Activated effector memory CD4-positive, alpha-beta T cell treated with Interleukin-2 at 50 U/mL for 16 hours (primary cell): ENCODE measurements around the gene TMEM271.
"Not testable (repeated sequence)": the region's sequence is repeated elsewhere in the genome, so short reads cannot be mapped to it uniquely, and the experiment has no call there.

Experiments used
- DNase-seq: peaks from one replicate; pipeline ENCODE4 v3.0.0-alpha.2; 2020

TMEM271 gene

DNA sequence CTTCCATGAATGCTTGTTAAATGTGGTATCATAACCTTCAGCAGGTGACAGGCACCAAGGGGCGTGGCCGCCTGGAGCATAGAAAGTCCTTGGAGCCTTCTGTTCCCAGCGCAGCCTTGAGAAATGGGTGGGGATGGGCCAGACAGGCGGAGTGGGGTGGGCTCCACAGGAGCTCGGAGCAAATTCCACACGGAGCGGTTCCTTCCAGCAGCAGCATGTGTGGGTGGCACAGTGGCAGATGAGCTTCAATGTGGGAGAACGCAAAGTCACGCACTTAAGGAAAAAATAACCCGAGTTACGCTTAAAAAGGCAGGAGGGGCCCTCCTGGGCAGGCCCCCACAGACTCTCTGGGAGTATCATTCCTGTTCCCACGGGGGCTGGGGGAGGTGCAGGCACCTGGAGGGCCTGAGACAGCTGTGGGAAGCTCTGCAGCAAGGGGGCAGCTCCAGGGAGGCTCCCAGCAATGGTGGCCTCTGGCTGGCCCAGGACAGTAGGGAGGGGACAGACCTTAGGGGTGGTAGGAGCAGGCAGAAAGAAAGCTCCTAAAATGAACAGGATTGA is 15.3 kb downstream of the TMEM271 start:
- no peak for DNase-seq

DNA sequence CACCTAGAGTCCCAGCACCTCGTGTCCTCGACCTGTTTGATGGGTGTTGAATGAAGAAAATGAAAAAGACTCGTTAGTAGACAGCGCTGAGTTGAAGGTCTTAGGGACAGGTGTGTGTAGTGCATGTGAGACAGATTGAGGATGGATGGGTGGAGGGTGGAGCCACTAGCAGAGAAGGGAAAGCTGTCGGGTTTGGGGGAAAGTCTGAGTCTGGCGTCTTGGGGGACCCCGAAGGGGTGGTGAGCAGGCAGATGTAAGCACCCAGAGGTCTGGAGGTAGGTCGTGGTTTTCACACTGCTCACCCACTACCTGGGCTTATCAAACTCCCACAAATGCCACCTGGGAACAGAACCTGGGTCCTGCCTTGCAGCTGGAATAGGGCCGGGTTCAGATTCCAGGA is 16.0 kb downstream of the TMEM271 start:
- no peak for DNase-seq

DNA sequence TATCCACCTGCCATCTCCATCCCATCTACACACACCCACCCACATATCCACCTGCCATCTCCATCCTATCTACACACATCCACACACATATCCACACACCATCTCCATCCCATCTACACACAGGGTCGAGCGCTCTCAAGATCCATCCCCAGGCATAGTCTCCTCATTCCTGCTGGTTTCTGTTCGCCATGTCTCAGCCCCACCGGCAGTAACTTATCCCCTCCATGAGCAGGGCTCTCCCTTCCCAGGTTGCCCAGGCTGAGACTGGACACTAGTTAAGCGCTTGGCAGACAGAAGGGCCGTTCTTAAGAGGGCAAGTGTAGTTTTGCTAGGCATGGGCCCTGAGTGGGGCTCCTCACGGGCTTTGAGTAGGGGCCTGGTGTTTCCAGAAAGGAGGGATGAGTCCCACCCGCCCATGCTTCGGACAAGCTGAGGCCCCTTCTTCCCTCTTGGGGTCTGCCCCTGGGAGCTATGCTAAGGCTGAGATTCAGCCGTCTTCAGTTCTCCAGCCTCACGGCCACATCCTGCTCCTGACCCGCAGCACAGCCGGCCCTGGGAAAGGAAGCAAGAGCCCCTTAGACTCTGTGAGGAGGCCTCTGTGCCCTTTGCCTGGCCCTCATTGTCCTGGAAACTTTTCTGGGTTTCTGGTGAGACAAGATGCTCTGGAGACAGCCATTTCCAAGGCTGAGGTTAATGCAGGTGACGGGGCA is 20.4 kb downstream of the TMEM271 start:
- no peak for DNase-seq

DNA sequence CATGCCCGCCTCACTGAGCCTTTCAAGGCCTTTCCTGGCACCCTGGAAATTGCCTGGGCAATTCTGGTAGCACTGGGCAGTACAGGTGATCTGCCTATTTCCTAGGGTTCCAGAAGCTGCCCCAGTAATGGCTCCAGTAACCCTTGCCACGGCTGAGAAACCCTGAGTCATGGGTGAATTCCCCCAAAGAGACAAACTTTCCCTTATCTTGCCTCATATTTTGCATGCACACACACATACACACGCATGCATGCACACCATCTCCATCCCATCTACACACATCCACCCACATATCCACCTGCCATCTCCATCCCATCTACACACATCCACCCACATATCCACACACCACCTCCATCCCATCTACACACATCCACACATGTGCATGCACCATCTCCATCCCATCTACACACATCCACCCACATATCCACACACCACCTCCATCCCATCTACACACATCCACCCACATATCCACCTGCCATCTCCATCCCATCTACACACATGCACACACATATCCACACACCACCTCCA is 21.2 kb downstream of the TMEM271 start:
- DNase-seq, result not testable (repeated sequence)

DNA sequence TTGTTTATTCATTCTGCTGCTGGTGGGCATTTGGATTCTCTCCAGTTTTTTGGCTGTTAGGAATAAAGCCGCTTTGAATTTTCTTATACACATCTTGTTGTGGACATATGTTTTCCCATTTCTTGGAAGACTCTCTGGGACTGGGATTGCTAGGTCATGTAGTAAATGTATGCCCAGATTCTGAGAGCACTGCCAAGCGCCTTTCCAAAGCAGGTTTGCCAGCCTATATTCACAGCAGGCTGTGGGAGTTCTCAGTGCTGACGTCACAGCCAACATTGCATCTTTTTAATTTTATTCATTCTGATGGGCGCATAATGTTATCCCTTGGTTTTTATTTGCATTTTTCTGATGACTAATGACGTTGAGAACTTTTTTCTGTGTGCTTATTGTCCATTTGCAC is 24.1 kb downstream of the TMEM271 start:
- DNase-seq, result no peak

DNA sequence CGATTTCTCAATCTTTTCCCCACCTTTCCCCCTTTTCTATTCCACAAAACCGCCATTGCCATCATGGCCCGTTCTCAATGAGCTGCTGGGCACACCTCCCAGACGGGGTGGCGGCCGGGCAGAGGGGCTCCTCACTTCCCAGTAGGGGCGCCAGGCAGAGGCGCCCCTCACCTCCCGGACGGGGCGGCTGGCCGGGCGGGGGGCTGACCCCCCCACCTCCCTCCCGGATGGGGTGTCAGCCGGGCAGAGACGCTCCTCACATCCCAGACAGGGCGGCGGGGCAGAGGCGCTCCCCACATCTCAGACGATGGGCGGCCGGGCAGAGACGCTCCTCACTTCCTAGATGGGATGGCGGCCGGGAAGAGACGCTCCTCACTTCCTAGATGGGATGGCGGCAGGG is 25.8 kb downstream of the TMEM271 start:
- DNase-seq, result not testable (repeated sequence)

DNA sequence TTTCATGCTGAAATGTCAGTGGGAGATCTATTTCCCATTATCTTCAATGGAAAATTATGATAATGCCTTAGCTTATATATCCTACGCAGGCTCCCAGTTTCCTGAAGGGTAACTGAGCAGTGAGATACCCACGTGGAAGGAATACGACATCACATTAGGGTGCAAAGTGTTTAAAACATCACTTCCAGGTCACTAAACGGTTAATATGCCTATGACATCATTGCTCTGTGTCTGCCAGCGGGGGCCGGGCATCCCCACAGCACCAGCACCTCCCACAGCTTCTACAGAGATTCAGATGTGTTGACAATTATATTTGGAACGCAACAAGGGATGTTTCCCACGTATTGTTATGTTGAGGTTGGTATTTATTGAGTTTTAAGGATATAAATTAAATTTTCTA is 27.1 kb downstream of the TMEM271 start:
- no peak for DNase-seq

DNA sequence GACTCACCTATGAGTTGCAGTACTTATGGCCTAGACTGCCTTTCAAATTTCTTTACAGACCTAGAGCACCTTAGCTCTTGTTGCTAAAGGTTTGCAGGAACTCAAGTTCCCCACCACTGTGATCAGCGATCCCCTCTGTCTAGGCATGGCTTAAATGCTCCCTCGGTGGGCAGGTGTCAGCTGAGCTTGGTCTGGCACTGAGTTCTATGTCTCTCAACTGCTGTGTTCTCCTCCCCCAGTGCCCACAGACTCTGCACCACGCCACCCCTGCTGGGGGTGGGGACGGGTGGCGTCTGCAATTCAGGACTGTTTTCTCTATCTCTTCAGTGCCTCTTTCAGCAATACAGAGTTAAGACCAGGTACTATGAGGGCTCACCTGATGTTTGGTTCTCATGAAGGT is 30.5 kb downstream of the TMEM271 start:
- DNase-seq, result no peak

DNA sequence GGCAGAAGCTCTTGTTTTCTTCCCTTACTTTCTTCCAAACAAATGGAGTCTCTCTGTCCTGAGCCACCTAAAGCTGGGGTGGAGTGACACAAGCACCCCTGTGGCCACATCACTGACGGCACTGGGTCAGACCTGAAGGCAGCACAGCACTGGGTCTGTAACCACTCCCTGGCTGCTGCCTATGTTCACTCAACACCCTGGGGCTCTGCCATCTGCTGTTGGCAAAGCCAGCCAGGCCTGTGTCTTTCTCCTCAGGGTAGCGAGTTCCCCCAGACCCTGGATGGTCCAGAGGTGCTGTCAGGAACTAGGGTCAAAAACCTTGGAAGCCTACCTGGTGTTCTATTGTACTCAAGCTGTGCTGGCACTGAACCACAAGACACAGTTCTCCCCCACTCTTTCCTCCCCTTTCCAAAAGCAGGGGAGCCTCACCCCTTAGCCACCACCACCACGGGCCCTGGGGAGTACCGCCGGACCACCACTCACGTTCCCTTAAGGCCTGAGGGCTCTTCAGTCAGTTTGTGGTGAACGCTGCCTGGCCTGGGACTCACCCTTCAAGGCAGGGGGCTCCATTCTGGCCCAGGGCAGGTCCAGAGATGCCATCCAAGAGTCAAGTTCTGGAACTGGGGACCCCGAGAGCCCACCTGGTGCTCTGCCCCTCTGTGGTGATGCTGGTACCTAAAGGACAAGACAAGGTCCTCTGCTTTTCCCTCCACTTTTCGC is 31.5 kb downstream of the TMEM271 start:
- DNase-seq, result no peak

DNA sequence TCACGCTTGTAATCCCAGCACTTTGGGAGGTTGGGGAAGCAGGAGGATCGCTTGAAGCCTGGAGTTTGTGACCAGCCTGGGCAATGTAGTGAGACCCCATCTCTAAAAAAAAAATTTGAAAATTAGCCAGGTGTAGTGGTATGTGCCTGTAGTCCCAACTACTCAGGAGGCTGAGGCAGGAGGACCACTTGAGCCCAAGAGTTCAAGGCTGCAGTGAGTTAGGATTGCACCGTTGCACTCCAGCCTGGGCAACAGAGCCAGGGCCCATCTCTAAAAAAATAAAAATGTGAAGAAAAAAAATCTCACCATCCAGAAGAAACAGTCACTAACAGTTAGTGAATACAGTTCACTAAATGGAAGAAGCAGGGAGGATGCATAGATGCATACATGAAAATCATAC is 34.8 kb downstream of the TMEM271 start:
- DNase-seq, result no peak

DNA sequence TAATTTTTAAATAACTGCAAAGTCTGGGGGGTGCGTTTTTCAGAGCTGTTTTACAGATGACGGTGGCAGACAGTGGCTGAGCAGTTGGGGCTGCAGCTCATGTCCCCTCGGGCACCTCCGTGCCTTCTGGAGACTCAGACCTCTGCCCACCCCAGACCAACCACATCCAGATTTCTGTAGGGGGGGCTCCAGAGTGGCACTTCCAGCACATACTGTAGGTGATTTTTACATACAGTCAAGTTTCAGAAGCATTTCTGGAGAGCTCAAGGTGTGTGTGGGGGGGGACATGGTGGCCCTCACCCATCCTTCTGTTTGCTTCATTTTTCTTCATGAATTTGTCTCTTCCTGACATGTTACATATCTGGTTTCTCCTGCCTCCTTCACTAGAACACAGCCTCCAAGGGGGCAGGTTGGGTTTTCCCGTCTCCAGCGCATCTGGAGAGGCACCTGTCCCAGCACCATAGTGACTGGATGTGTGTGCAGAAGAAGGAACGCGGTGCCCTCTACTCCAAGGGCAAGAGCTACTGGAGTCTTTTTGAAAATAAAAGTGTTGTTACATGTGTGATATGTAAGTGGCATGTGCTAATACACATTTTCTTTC is 37.5 kb downstream of the TMEM271 start:
- no peak for DNase-seq

DNA sequence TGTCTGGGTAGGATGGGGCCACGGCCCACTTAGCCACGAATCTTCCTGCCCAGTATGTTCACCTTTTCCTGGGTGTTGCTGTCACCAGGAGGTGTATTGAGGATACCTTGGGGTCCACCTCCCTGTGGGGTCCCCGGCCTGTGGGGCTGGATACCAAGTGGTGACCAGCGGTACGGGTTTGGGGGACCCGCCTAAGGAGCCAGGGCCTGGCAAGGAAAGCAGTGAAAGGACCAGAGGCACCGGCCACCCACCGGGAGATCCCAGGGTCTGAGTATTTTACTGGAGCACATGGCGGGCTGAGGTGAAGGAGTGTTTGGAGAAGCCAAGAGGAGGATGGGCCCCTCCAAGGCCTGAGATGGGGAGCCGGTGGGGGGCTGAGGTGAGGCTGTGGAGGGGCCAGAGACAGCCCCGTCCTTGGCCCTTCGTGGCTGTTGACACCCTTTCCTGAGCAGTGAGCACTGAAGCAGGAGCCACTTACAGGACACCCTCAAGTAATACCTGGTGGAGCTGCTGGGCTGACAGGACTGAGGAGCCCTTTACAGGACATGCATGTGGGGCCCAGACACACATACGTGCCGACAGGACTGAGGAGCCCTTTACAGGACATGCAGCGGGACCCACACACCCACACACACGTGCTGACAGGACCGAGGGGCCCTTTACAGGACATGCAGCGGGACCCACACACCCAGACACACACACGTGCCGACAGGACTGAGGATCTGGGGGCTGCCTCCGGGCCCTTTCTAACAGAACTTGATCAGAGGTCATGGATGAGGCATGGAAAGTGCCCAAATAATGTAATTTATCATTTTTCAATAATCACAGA is 38.4 kb downstream of the TMEM271 start:
- DNase-seq, result no peak

DNA sequence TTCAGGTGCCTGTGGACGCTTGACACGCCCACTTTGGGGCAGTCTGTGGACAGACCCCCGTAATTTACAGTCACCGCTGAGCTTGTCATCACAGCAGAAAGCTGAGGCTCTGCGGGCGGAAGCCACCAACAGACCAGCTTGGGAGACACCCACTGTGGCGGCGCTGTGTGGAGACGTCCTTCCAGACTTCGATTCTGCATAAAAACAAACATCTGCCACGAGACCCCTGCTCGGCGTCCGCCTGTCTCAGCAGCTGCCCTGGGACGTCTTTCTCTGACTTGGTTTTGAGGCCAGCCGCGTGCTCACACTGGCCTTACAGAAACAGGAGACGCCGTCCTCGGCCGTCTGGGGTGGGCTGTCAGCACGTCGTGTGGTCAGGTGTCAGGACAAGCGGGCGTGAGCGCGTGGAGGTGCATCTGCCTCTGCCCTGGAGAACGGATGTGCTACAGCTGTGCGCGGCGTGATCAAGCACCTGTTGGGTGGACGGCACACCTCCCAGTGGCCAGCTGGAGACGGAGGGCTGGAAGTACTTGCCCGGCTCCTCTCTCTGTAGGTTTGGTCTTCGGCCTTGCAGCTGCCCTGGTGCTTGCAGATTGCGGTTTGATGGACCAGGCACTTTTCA is 39.6 kb downstream of the TMEM271 start:
- no peak for DNase-seq

DNA sequence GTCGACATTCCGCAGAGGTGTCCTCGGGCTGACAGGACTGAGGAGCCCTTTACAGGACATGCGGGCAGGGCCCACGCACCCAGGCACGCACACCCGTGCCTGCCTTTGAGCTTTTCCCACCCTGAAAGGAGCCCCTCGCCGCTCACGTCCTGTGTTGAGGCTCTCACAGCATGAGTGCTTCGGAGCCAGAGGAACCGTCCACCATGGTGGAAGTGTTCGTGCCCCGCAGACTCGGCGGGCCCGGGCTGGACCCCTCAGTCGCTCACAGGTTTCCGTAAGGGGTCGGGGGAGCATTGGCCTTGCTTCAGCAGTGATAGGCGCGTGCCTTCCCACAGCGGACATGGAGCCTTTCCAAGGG is 40.2 kb downstream of the TMEM271 start:
- DNase-seq, result no peak

DNA sequence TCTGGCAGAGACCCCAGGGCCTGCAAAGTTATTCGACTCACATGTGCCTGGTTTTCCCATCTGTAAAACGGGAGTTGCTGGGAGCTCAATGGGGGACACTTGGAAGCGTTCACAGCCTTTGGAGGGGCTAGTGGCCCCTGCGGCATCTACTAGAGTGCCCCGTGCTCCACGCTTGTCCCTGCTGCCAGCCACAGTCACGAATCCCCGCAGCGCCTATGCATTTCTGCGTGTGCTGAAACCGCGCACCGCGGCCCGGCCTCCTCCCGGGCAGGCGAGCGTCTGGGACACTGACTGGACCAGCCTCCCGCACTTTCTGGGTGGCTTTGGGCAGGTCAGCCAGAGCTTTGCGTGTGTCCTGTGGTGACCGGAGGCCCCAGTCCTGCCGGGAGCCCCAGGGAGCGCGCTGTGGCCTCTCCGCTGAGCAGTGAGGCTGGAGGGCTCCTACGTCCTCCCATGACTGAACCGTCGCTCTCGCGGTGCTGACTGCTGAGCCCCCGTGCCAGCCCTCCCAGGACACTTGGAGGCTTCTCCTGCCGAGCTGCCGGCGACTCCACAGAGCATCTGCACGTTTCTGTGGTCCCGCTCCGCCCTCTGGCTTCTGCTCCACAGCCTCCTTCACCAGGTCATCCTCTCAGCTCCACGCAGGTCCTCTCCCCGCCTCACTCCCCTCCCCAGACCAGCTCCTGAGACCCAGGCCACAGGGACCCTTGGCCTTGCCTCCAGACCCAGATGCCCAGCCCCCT is 40.7 kb downstream of the TMEM271 start:
- no peak for DNase-seq

DNA sequence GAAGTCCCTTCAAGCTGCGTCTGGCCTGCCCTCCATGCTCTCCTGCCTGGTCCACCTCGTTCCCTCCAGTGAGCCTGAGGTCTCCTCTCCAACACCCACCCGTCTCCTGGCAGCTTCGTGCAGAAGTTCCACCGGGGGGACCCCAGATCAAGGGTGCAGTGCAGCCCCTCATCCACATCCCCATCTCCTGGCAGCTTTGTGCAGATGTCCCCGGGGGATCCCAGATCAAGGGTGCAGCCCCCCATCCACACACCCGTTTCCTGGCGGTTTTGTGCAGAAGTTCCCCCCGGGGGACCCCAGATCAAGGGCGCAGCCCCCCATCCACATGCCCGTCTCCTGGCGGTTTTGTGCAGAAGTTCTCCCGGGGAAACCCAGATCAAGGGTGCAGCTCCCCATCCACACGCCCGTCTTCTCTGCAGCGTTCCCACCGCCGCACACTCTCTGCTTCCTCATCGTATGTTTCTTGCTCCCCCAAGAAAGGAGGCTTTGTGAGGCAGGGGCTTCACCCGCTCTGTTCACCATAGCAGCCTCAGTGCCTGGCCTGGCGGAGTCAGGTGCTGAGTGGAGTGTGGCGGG is 41.4 kb downstream of the TMEM271 start:
- DNase-seq, result no peak

DNA sequence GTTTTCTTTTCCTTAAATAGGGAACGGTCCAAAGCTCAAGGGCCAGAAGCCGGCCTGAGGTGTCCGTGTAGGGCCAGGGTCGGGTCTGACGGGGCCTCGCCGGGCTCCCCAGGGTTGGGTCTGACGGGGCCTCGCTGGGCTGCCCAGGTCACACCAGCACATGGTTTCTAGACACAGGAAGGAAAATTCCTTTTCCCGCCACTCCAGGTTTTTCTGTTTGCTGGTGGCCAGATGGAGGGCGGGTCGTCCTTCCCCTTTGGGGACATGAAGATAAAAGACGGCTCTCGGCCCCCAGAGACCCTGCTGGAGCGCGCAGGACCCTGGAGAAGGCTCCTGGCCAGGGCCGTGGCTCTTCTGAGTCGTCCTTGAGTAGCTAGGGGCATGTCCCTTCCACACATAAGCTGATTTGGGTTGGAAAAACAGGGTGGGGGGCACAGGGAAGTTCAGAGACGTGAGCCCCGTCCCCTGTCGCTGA is 42.0 kb downstream of the TMEM271 start:
- no peak for DNase-seq

DNA sequence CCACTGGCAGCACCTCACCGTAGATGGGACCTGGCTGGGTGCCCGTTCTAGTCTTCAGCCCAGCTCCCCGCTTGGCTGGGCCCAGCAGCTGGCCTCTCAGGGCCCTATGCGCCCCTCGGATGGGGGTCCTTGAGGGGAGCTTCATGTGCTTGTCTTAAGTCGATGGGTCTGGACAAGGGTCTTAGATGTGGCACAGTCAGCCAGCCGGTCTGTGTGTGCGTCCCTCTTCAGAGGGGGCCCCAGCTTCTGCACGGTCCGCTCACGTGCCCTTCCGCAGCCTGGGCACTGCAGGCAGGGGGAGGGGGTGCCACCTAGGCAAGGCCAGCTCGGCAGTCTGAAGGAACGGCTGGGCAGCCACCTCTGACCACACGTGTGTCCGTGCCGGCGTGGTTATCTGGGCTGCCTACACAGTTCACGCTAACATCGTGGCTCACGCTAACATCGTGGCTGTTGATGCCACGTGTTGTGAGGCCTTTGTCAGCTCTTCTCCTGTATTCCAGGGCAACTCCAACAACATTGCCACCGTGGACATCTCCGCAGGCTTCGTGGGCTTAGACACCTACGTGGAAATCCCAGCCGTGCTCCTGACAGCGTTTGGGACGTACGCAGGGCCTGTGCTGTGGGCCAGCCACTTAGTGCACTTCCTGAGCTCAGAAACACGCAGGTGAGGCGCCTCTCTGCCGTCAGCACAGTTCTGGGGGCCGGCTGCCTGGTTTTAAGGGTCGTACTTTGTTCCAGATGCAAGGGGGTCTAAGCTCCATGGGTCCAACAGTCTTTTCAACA is 42.6 kb downstream of the TMEM271 start:
- DNase-seq, result no peak

DNA sequence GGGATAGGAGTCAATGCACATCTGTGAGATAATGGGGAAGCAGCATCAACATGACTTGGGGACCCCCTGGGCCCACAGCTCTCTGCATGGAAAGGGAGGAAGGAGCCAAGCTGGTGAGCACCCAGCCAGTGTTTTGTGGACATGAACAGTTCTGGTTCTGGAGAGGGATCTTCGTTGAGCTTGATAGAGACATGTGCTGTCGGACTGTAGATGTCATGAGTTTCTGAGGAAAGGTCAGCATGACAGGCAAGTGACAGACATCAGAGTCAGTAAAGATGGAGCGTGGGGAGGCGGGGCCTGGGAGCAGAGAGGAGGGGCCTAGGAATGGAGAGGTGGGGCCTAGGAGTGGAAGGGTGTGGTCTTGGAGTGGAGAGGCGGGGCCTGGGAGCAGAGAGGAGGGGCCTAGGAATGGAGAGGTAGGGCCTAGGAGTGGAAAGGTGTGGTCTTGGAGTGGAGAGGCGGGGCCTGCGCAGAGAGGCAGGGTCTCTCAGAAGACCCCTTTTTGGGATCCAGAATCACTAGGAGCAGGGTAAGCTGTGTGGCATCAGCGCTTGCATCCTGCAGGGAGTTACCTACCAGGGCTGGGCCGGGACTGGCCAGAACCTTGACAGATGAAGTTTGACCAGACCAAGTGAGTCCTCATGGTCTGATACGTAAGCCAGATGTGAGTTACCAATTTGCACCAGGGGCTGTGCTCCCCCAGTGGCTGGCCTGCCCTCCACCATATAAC is 43.3 kb downstream of the TMEM271 start:
- DNase-seq, result no peak
